Tibial nerve (tissue), 3 donors: ENCODE measurements around the gene AGAP3.

Source experiments
- POLR2A ChIP-seq, 2 donors: fragments of 450-650 bp; IDR thresholded peaks; one replicate each; pipeline ENCODE4 v1.6.1; 2017; ENCODE audit warnings: antibody characterized with exemption in 2 of 2, mild to moderate bottlenecking in 2 of 2, moderate library complexity in 2 of 2
- TF ChIP-seq, protein P1 (sequence below), 5 experiments: fragments of 200-600 bp in 3 of 5; fragments of 450-650 bp in 2 of 5; sonication (generic) in 3 of 5; IDR thresholded peaks; one replicate each; pipeline ENCODE4 v1.5.1; 2016 to 2019; ENCODE audit warnings: antibody characterized with exemption in 5 of 5, mild to moderate bottlenecking in 3 of 5, moderate library complexity in 2 of 5

DNA sequence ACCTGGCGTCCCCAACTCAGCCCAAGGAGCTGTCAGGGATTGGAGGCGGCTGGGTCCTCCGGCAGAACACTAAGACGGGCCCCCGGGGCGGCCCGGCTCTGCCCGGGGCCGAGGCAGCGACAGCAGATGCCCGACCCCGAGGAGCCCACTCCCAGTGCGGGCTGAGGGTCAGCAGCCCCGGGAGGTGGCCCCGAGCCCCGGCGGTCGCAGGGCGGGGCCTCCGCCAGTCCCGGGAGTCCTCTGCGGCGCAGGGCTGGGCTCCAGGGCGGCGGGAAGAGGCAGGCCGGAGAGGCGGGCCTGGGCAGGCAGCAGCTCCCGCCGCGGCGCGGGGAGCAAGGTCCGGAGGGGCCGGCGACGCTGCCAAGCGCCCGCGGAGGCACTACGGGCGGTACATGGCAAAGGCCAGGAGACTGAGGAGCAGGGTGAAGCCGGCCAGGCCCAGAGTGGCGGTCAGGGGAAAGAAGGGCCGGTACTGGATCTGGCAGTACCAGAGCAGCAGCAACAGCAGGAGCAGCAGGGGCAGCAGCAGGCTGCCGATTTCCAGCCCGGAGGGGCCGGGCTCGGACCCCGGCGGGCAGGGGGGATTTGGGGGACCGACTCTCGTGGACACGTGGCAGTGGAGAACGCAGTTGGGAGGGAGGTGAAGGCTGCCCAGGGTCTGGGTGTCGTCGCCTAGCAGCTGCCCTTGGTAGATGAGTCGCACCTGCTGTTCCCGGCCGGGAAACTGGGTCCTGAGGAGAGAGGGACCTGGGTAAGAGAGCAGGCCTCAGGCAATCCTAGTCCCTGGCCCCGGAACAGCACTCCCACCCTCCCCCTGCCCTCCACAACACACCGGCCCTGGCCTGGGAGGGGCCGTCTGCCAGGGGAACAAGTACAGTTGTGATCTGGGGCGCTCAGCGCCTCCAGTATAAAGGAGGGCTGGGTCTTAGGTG is 4.8 kb upstream of the AGAP3 start:
- TF ChIP-seq, protein P1, sequence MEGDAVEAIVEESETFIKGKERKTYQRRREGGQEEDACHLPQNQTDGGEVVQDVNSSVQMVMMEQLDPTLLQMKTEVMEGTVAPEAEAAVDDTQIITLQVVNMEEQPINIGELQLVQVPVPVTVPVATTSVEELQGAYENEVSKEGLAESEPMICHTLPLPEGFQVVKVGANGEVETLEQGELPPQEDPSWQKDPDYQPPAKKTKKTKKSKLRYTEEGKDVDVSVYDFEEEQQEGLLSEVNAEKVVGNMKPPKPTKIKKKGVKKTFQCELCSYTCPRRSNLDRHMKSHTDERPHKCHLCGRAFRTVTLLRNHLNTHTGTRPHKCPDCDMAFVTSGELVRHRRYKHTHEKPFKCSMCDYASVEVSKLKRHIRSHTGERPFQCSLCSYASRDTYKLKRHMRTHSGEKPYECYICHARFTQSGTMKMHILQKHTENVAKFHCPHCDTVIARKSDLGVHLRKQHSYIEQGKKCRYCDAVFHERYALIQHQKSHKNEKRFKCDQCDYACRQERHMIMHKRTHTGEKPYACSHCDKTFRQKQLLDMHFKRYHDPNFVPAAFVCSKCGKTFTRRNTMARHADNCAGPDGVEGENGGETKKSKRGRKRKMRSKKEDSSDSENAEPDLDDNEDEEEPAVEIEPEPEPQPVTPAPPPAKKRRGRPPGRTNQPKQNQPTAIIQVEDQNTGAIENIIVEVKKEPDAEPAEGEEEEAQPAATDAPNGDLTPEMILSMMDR (IDR thresholded peaks at IDR 0.05) = no peak
- no peak for TF ChIP-seq POLR2A (IDR thresholded peaks at IDR 0.05)
